ENCODE data around the gene ERRFI1.

DNA sequence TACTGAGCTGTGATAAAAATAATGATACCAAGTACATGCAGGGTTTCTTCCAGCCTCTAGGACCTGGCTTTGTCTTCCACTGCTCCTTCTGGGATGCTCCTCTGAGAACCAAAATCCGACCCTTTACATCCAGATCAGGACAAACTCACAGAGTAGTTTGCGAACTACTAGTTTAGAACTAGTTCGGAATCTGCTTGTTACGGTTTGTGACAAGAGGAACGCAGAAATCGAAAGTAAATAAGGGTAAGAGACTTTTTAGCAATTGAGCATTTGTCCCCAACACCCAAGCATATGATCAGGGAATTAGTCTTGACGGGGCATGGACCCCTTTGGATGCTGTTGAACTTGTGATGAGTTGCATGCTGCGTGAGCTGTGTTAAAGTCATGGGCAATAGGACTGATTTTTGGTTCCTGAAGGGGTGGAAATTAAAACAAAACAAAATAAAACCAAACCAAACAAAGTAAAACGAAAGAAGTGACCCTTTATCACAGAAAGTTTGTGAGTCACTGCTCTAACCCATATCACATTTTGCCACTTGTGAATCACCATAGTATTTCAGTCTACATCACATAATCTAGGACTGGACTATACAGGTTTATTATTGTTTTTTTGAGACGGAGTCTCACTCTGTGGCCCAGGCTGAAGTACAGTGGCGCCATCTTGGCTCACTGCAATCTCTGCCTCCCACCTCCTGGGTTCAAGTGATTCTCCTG, 35.7 kb upstream of the ERRFI1 start:
- TF ChIP-seq, protein P1, sequence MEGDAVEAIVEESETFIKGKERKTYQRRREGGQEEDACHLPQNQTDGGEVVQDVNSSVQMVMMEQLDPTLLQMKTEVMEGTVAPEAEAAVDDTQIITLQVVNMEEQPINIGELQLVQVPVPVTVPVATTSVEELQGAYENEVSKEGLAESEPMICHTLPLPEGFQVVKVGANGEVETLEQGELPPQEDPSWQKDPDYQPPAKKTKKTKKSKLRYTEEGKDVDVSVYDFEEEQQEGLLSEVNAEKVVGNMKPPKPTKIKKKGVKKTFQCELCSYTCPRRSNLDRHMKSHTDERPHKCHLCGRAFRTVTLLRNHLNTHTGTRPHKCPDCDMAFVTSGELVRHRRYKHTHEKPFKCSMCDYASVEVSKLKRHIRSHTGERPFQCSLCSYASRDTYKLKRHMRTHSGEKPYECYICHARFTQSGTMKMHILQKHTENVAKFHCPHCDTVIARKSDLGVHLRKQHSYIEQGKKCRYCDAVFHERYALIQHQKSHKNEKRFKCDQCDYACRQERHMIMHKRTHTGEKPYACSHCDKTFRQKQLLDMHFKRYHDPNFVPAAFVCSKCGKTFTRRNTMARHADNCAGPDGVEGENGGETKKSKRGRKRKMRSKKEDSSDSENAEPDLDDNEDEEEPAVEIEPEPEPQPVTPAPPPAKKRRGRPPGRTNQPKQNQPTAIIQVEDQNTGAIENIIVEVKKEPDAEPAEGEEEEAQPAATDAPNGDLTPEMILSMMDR (IDR thresholded peaks at IDR 0.05 in 8 of 11, conservative IDR thresholded peaks at IDR 0.05 in 3 of 11) = no peak
- TF ChIP-seq POLR2AphosphoS5 (IDR thresholded peaks at IDR 0.05) = no peak

Measured in spleen (tissue), 7 donors.